Thoracic aorta (tissue), 2 donors: ENCODE measurements around the gene MROH9. TPM values are rescaled to one million over a fixed set of nuclear protein-coding genes. Genes with fewer than 3 reads are reported as not detected.

Experiments
- ATAC-seq: fragments of 150-250 bp; one replicate; pipeline ENCODE4 v1.8.0; 2017; ENCODE audit warnings: low read depth; ENCODE audit not compliant: insufficient number of reproducible peaks, low FRiP score
- DNase-seq: peaks from one replicate; pipeline ENCODE4 v3.0.0-alpha.2; 2020; ENCODE audit warnings: low spot score
- H3K27ac ChIP-seq, 2 donors: fragments of 200-600 bp; sonication (generic); 1 replicate in 1 of 2; 2 replicates in 1 of 2; pipeline ENCODE4 v1.5.1; 2016; ENCODE audit warnings: mild to moderate bottlenecking in 2 of 2, moderate library complexity in 2 of 2
- H3K27me3 ChIP-seq: fragments of 200-600 bp; sonication (generic); replicated peaks from 2 replicates; pipeline ENCODE4 v1.6.0; 2016; ENCODE audit warnings: mild to moderate bottlenecking; ENCODE audit not compliant: insufficient read depth
- H3K36me3 ChIP-seq: fragments of 200-600 bp; sonication (generic); one replicate; pipeline ENCODE4 v1.5.1; 2016
- H3K4me1 ChIP-seq, 2 donors: fragments of 200-600 bp; sonication (generic); 1 replicate in 1 of 2; 2 replicates in 1 of 2; pipeline versions ENCODE4 v1.5.1 to v1.6.0; 2016; ENCODE audit warnings: low read depth in 2 of 2, mild to moderate bottlenecking in 1 of 2; ENCODE audit not compliant: control insufficient read depth in 1 of 2
- H3K4me3 ChIP-seq: fragments of 200-600 bp; sonication (generic); 2 replicates; pipeline ENCODE4 v1.5.1; 2016; ENCODE audit warnings: mild to moderate bottlenecking
- H3K9me3 ChIP-seq: fragments of 200-600 bp; sonication (generic); 2 replicates; pipeline ENCODE4 v1.5.1; 2016
- CTCF ChIP-seq: fragments of 200-600 bp; sonication (generic); IDR thresholded peaks from one replicate; pipeline ENCODE4 v1.5.1; 2019; ENCODE audit warnings: antibody characterized with exemption
- total RNA-seq, 2 donors: library from RNA; depleted of rRNA; stranded (reverse); fragments of >200 nt; gene quantifications; one replicate each; pipeline versions ENCODE4 v1.1.0 to v1.2.3, GENCODE V29; 2016

MROH9 gene
- total RNA-seq, 2 donors from 2014 or later, result not detected

- ATAC-seq (peak; percentile 77), DNase-seq (no peak)
- peaks cover 8 to 21% of the 10 kb centered on the region in 2 donors for H3K4me1 ChIP-seq
- peak; percentile 52 for TF ChIP-seq CTCF
- H3K27ac ChIP-seq, result peak overlapping the region; percentile 67 to 84
- H3K9me3 ChIP-seq, result no peaks in the 10 kb centered on the region
- peak overlapping the region; percentile 44 for H3K4me3 ChIP-seq
- no peaks in the 10 kb centered on the region for H3K36me3 ChIP-seq
- H3K27me3 ChIP-seq, result no peaks in the 10 kb centered on the region
Measured at GRCh38 chr1:171081314-171081753, 146.0 kb downstream of the MROH9 start.

- H3K27ac ChIP-seq, result peak overlapping the region; percentile 67 to 84
- H3K4me1 ChIP-seq, result peaks cover 8 to 21% of the 10 kb centered on the region in 2 donors
- no peaks in the 10 kb centered on the region for H3K36me3 ChIP-seq
- ATAC-seq (no peak), DNase-seq (no peak)
- TF ChIP-seq CTCF, result no peak
- peak overlapping the region; percentile 44 for H3K4me3 ChIP-seq
- H3K27me3 ChIP-seq, result no peaks in the 10 kb centered on the region
- H3K9me3 ChIP-seq, result no peaks in the 10 kb centered on the region
Measured at GRCh38 chr1:171081763-171082201, 146.4 kb downstream of the MROH9 start.

- H3K27ac ChIP-seq, result peak overlapping the region; percentile 67 to 84
- no peak for ATAC-seq
Measured at GRCh38 chr1:171082606-171083005, 147.3 kb downstream of the MROH9 start.

GRCh38 chr1:171083222-171083621 lies 147.9 kb downstream of the MROH9 start:
- TF ChIP-seq CTCF, result no peak
- Histone ChIP-seq H3K27me3 (no peaks in the 10 kb centered on the region), H3K9me3 (no peaks in the 10 kb centered on the region), H3K36me3 (no peaks in the 10 kb centered on the region), H3K4me1 (peaks cover 8 to 21% of the 10 kb centered on the region in 2 donors), H3K27ac (peak overlapping the region; percentile 67 to 84), H3K4me3 (no peak overlapping the region)
- ATAC-seq (peak; percentile 18), DNase-seq (no peak)

More at GRCh38 chr1:171082606-171083005, 147.3 kb downstream of the MROH9 start:
- Histone ChIP-seq H3K27me3 (no peaks in the 10 kb centered on the region), H3K4me3 (no peak overlapping the region), H3K36me3 (no peaks in the 10 kb centered on the region), H3K4me1 (peaks cover 8 to 21% of the 10 kb centered on the region in 2 donors), H3K9me3 (no peaks in the 10 kb centered on the region)
- TF ChIP-seq CTCF, result no peak
- DNase-seq, result no peak

GRCh38 chr1:171084091-171084490 lies 148.8 kb downstream of the MROH9 start:
- H3K27me3 ChIP-seq, result no peaks in the 10 kb centered on the region
- no peak for ATAC-seq
- no peaks in the 10 kb centered on the region for H3K36me3 ChIP-seq
- peaks cover 8 to 21% of the 10 kb centered on the region in 2 donors for H3K4me1 ChIP-seq
- H3K27ac ChIP-seq, result no peak overlapping the region
- no peaks in the 10 kb centered on the region for H3K9me3 ChIP-seq
- DNase-seq, result no peak
- no peak overlapping the region for H3K4me3 ChIP-seq
- TF ChIP-seq CTCF, result no peak
